ENCODE data around the gene CLPTM1.

- TF ChIP-seq CTCF (IDR thresholded peaks at IDR 0.05) (no peak), EZH2 (IDR thresholded peaks at IDR 0.05; ENCODE audit: borderline replicate concordance, insufficient read depth, low read depth, low read length, poor library complexity, severe bottlenecking) (no peak)
Observed at GRCh38 chr19:44954649-44955504, at the start of gene CLPTM1.
